GM12872 (cell line): ENCODE measurements around the gene NPY1R.

Experiments used
- CTCF ChIP-seq: IDR thresholded peaks from 3 replicates; pipeline ENCODE4 v1.5.1; 2011; ENCODE audit warnings: low read depth, mild to moderate bottlenecking, low read length, moderate library complexity; ENCODE audit not compliant: insufficient read depth

The NPY1R gene

GRCh38 chr4:163350672-163351071, 18.3 kb upstream of the NPY1R start:
- no peak for TF ChIP-seq CTCF

- TF ChIP-seq CTCF = no peak
Measured at GRCh38 chr4:163344147-163345125, 12.0 kb upstream of the NPY1R start.

GRCh38 chr4:163343604-163344146, 11.3 kb upstream of the NPY1R start, which contains the start of gene NPY5R:
Gene NPY5R (plus strand): TSS chr4:163343892. CDS start chr4:163350274, 6,382 bp downstream.
- TF ChIP-seq CTCF = no peak

GRCh38 chr4:163335384-163335783, 3.0 kb upstream of the NPY1R start:
- TF ChIP-seq CTCF = no peak

GRCh38 chr4:163331629-163332376, 593 bp downstream of the NPY1R start:
- no peak for TF ChIP-seq CTCF

GRCh38 chr4:163330916-163331628, 1.3 kb downstream of the NPY1R start:
- TF ChIP-seq CTCF = no peak
